K562 (cell line): ENCODE data around the gene PIP4K2A. TPM values are rescaled to one million over a fixed set of nuclear protein-coding genes. Genes with fewer than 3 reads are reported as not detected.

Experiments used
- GABPB2 ChIP-seq: fragments of 250-450 bp; sonication (Bioruptor Pico); conservative IDR thresholded peaks from 2 replicates; pipeline ENCODE4 v1.5.1; 2021; ENCODE audit warnings: mild to moderate bottlenecking
- MXI1 ChIP-seq: IDR thresholded peaks from 2 replicates; pipeline ENCODE4 v1.6.1; 2011; ENCODE audit warnings: low read depth, mild to moderate bottlenecking, improper control_type of control experiment, low read length
- NFIX ChIP-seq: fragments of 250-450 bp; sonication (Bioruptor Pico); IDR thresholded peaks from 2 replicates; pipeline ENCODE4 v1.4.0; 2020; ENCODE audit warnings: low read depth, mild to moderate bottlenecking, moderate library complexity
- POLR2AphosphoS5 ChIP-seq: IDR thresholded peaks from 2 replicates; pipeline ENCODE4 v1.6.1; 2011; ENCODE audit warnings: mild to moderate bottlenecking, low read depth, low read length, moderate library complexity; ENCODE audit not compliant: control insufficient read depth, insufficient read depth
- RAD51 ChIP-seq: fragments of 450-650 bp; IDR thresholded peaks from 2 replicates; pipeline ENCODE4 v1.7.1; 2016; ENCODE audit warnings: low read depth, mild to moderate bottlenecking, borderline replicate concordance
- XRCC3 ChIP-seq: fragments of 450-650 bp; IDR thresholded peaks from 2 replicates; pipeline ENCODE4 v1.6.1; 2017; ENCODE audit warnings: mild to moderate bottlenecking, moderate library complexity
- ZNF609 ChIP-seq: sonication (generic); formaldehyde crosslinking; IDR thresholded peaks from 2 replicates; pipeline ENCODE4 v1.8.1; 2023; ENCODE audit warnings: missing genetic modification reagents, mild to moderate bottlenecking, borderline replicate concordance
- ZNF644 ChIP-seq: fragments of 200-800 bp; sonication (Bioruptor generic); IDR thresholded peaks from 2 replicates; pipeline ENCODE4 v1.6.1; 2016; ENCODE audit warnings: low read depth, missing genetic modification characterization, missing compliant biosample characterization
- polyA plus RNA-seq, 8 experiments: library from polyadenylated mRNA; depleted of rRNA in 4 of 8; stranded (reverse) in 5 of 8; unstranded in 3 of 8; fragments of >200 nt; fragmentation: Nextera tagmentation in 2 of 8; fragmentation: Illumina TruSeq in 1 of 8; extraction: Ambion mirVana in 2 of 8; extraction: Trizol in 1 of 8; gene quantifications; 2 replicates each; pipeline versions ENCODE4 v1.2.1 to v1.2.3, GENCODE V29; 2011 to 2014; ENCODE audit warnings: inconsistent platforms in 1 of 8, missing spikeins in 1 of 8
- total RNA-seq, 7 experiments: library from RNA; depleted of rRNA in 6 of 7; stranded (reverse); fragments of >200 nt in 6 of 7; fragmentation: Illumina TruSeq in 2 of 7; extraction: Trizol in 2 of 7; gene quantifications; 2 replicates each; pipeline versions ENCODE4 v1.2.1 to v1.2.3, GENCODE V29; 2011 to 2021; ENCODE audit warnings: low replicate concordance in 1 of 7

The PIP4K2A gene
- total and polyA plus RNA-seq, 9 of the 15 experiments (the other 6 are each of a cell fraction or from before 2014, with no cell fraction given) = 35.6 to 117 (median 71.9) TPM

GRCh38 chr10:22583683-22584082, 130.7 kb downstream of the PIP4K2A start (continued):
- TF ChIP-seq POLR2AphosphoS5 = no peak
- TF ChIP-seq RAD51 = no peak
- no peak for TF ChIP-seq MXI1
- TF ChIP-seq NFIX (CRISPR knock-in tag) = no peak
- TF ChIP-seq GABPB2 (CRISPR knock-in tag) = no peak
- no peak for TF ChIP-seq ZNF609 (CRISPR knock-in tag)
- no peak for TF ChIP-seq ZNF644
- no peak for TF ChIP-seq XRCC3
